Measurements from ENCODE around the gene SLC9A3. TPM values are rescaled to one million over a fixed set of nuclear protein-coding genes. Genes with fewer than 3 reads are reported as not detected.

SLC9A3 gene
- total RNA-seq, 1 donor = 0.86 TPM

- TF ChIP-seq, protein P1, sequence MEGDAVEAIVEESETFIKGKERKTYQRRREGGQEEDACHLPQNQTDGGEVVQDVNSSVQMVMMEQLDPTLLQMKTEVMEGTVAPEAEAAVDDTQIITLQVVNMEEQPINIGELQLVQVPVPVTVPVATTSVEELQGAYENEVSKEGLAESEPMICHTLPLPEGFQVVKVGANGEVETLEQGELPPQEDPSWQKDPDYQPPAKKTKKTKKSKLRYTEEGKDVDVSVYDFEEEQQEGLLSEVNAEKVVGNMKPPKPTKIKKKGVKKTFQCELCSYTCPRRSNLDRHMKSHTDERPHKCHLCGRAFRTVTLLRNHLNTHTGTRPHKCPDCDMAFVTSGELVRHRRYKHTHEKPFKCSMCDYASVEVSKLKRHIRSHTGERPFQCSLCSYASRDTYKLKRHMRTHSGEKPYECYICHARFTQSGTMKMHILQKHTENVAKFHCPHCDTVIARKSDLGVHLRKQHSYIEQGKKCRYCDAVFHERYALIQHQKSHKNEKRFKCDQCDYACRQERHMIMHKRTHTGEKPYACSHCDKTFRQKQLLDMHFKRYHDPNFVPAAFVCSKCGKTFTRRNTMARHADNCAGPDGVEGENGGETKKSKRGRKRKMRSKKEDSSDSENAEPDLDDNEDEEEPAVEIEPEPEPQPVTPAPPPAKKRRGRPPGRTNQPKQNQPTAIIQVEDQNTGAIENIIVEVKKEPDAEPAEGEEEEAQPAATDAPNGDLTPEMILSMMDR (IDR thresholded peaks at IDR 0.05; ENCODE audit: insufficient read depth, low read depth, low read length) = no peak
- DNase-seq (ENCODE audit: low read depth) = no peak
- no peak overlapping the region for H3K4me3 ChIP-seq (ENCODE audit: low read depth, low read length)
Observed at GRCh38 chr5:570446-570845, 46.2 kb upstream of the SLC9A3 start.

GRCh38 chr5:569868-570361, 45.7 kb upstream of the SLC9A3 start:
- no peak overlapping the region for H3K4me3 ChIP-seq (ENCODE audit: low read depth, low read length)
- TF ChIP-seq, protein P1 (IDR thresholded peaks at IDR 0.05; ENCODE audit: insufficient read depth, low read depth, low read length) = no peak
- DNase-seq (ENCODE audit: low read depth) = no peak

- TF ChIP-seq, protein P1 (IDR thresholded peaks at IDR 0.05; ENCODE audit: insufficient read depth, low read depth, low read length) = no peak
- DNase-seq (ENCODE audit: low read depth) = no peak
- H3K4me3 ChIP-seq (ENCODE audit: low read depth, low read length) = no peak overlapping the region
Observed at GRCh38 chr5:569358-569867, 45.2 kb upstream of the SLC9A3 start.

DNA sequence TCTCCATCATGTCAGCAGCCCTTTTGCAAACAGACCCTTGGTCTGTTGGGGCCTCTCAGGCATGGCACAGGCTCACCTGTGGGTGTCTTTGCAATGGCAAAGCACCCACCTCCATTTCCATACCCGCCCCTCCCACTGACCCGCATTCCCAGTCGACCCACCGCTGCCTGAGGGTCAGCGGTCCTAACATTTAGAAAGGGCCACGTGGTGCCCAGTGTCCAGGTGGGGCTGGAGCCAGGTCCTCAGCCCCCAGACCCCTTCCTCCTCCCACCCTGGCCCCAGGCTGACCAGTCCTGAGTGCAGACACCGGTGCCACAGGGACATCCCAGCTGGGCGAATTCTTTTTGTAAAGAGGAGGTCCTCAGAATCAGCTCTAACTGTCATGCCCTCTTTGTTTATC, 44.6 kb upstream of the SLC9A3 start:
- TF ChIP-seq, protein P1 (IDR thresholded peaks at IDR 0.05; ENCODE audit: insufficient read depth, low read depth, low read length) = no peak
- DNase-seq (ENCODE audit: low read depth) = no peak
- no peak overlapping the region for H3K4me3 ChIP-seq (ENCODE audit: low read depth, low read length)

- no peak for DNase-seq (ENCODE audit: low read depth)
- TF ChIP-seq, protein P1 (IDR thresholded peaks at IDR 0.05; ENCODE audit: insufficient read depth, low read depth, low read length) = no peak
- no peak overlapping the region for H3K4me3 ChIP-seq (ENCODE audit: low read depth, low read length)
Observed at GRCh38 chr5:568061-568781, 44.0 kb upstream of the SLC9A3 start.

- no peak for DNase-seq (ENCODE audit: low read depth)
- no peak overlapping the region for H3K4me3 ChIP-seq (ENCODE audit: low read depth, low read length)
- TF ChIP-seq, protein P1 (IDR thresholded peaks at IDR 0.05; ENCODE audit: insufficient read depth, low read depth, low read length) = no peak
Observed at GRCh38 chr5:567664-568060, 43.4 kb upstream of the SLC9A3 start.

Data from fibroblast of villous mesenchyme (primary cell).